Activated T-cell treated with anti-CD3 and anti-CD28 coated beads, Interleukin-2, amount 50 U/mL, for 24 hours (primary cell): Measurements from ENCODE around the gene ULBP3.
A peak's percentile ranks its signal among the peaks of the same experiment; 100 is the strongest.

Source experiments
- DNase-seq: peaks from one replicate; pipeline ENCODE4 v3.0.0-alpha.2; 2020
- H3K27ac Mint-ChIP-seq: 2 replicates; pipeline ENCODE4 v1.8.0; 2020; ENCODE audit warnings: mild to moderate bottlenecking, mixed read lengths
- H3K27me3 Mint-ChIP-seq: 2 replicates; pipeline ENCODE4 v1.8.0; 2020; ENCODE audit warnings: mixed read lengths
- H3K36me3 Mint-ChIP-seq: 2 replicates; pipeline ENCODE4 v1.8.0; 2020; ENCODE audit warnings: low read depth, mixed read lengths
- H3K4me1 Mint-ChIP-seq: 2 replicates; pipeline ENCODE4 v1.8.0; 2020; ENCODE audit warnings: low read depth, mixed read lengths
- H3K4me3 Mint-ChIP-seq: 2 replicates; pipeline ENCODE4 v1.8.0; 2020; ENCODE audit warnings: mild to moderate bottlenecking, moderate library complexity, mixed read lengths
- H3K9me3 Mint-ChIP-seq: 2 replicates; pipeline ENCODE4 v1.8.0; 2020; ENCODE audit warnings: mixed read lengths

ULBP3 gene

GRCh38 chr6:150043096-150043495, 25.8 kb downstream of the ULBP3 start:
- Mint-ChIP-seq H3K36me3 (no peaks in the 10 kb centered on the region), H3K27ac (no peak overlapping the region), H3K4me1 (peaks cover 7% of the 10 kb centered on the region), H3K9me3 (no peaks in the 10 kb centered on the region), H3K4me3 (no peak overlapping the region), H3K27me3 (peaks cover 79% of the 10 kb centered on the region)
- DNase-seq: no peak

GRCh38 chr6:150038202-150039062, 30.5 kb downstream of the ULBP3 start:
- no peaks in the 10 kb centered on the region for H3K9me3 Mint-ChIP-seq
- peaks cover 16% of the 10 kb centered on the region for H3K4me1 Mint-ChIP-seq
- H3K27ac Mint-ChIP-seq: no peak overlapping the region
- no peak overlapping the region for H3K4me3 Mint-ChIP-seq
- DNase-seq: no peak
- H3K27me3 Mint-ChIP-seq: peaks cover 87% of the 10 kb centered on the region
- no peaks in the 10 kb centered on the region for H3K36me3 Mint-ChIP-seq

- H3K27ac Mint-ChIP-seq: no peak overlapping the region
- peak overlapping the region; percentile 64 for H3K4me3 Mint-ChIP-seq
- no peaks in the 10 kb centered on the region for H3K36me3 Mint-ChIP-seq
- peaks cover 16% of the 10 kb centered on the region for H3K4me1 Mint-ChIP-seq
- DNase-seq: no peak
- no peaks in the 10 kb centered on the region for H3K9me3 Mint-ChIP-seq
- H3K27me3 Mint-ChIP-seq: peaks cover 87% of the 10 kb centered on the region
Measured at GRCh38 chr6:150037526-150038201, 31.3 kb downstream of the ULBP3 start.

GRCh38 chr6:150036081-150036480, 32.8 kb downstream of the ULBP3 start:
- H3K4me1 Mint-ChIP-seq: peaks cover 16% of the 10 kb centered on the region
- H3K36me3 Mint-ChIP-seq: no peaks in the 10 kb centered on the region
- H3K27me3 Mint-ChIP-seq: peaks cover 73% of the 10 kb centered on the region
- no peak for DNase-seq
- H3K4me3 Mint-ChIP-seq: no peak overlapping the region
- no peaks in the 10 kb centered on the region for H3K9me3 Mint-ChIP-seq
- H3K27ac Mint-ChIP-seq: no peak overlapping the region

GRCh38 chr6:150033207-150033771, 35.6 kb downstream of the ULBP3 start:
- Mint-ChIP-seq H3K9me3 (no peaks in the 10 kb centered on the region), H3K27ac (no peak overlapping the region), H3K36me3 (no peaks in the 10 kb centered on the region), H3K4me1 (peaks cover 19% of the 10 kb centered on the region), H3K27me3 (peaks cover 62% of the 10 kb centered on the region), H3K4me3 (no peak overlapping the region)
- no peak for DNase-seq

- Mint-ChIP-seq H3K4me3 (no peak overlapping the region), H3K27ac (no peak overlapping the region), H3K27me3 (peaks cover 63% of the 10 kb centered on the region), H3K9me3 (no peaks in the 10 kb centered on the region), H3K36me3 (no peaks in the 10 kb centered on the region), H3K4me1 (peaks cover 19% of the 10 kb centered on the region)
- DNase-seq: no peak
Measured at GRCh38 chr6:150032598-150032997, 36.3 kb downstream of the ULBP3 start.

GRCh38 chr6:150030611-150031010, 38.3 kb downstream of the ULBP3 start:
- DNase-seq: no peak
- H3K9me3 Mint-ChIP-seq: no peaks in the 10 kb centered on the region
- H3K4me3 Mint-ChIP-seq: no peak overlapping the region
- H3K27me3 Mint-ChIP-seq: peaks cover 63% of the 10 kb centered on the region
- no peak overlapping the region for H3K27ac Mint-ChIP-seq
- H3K36me3 Mint-ChIP-seq: no peaks in the 10 kb centered on the region
- H3K4me1 Mint-ChIP-seq: peaks cover 12% of the 10 kb centered on the region

GRCh38 chr6:150029749-150030148, 39.2 kb downstream of the ULBP3 start:
- Mint-ChIP-seq H3K4me1 (peaks cover 18% of the 10 kb centered on the region), H3K36me3 (no peaks in the 10 kb centered on the region), H3K4me3 (no peak overlapping the region), H3K27ac (no peak overlapping the region), H3K9me3 (no peaks in the 10 kb centered on the region), H3K27me3 (peaks cover 63% of the 10 kb centered on the region)
- no peak for DNase-seq

- no peaks in the 10 kb centered on the region for H3K36me3 Mint-ChIP-seq
- H3K4me3 Mint-ChIP-seq: no peak overlapping the region
- H3K9me3 Mint-ChIP-seq: no peaks in the 10 kb centered on the region
- H3K4me1 Mint-ChIP-seq: peaks cover 21% of the 10 kb centered on the region
- peaks cover 64% of the 10 kb centered on the region for H3K27me3 Mint-ChIP-seq
- DNase-seq: no peak
- no peak overlapping the region for H3K27ac Mint-ChIP-seq
Measured at GRCh38 chr6:150029276-150029675, 39.6 kb downstream of the ULBP3 start.

GRCh38 chr6:150028799-150029198, 40.1 kb downstream of the ULBP3 start:
- Mint-ChIP-seq H3K9me3 (no peaks in the 10 kb centered on the region), H3K4me1 (peaks cover 21% of the 10 kb centered on the region), H3K4me3 (no peak overlapping the region), H3K27me3 (peaks cover 67% of the 10 kb centered on the region), H3K27ac (no peak overlapping the region), H3K36me3 (no peaks in the 10 kb centered on the region)
- DNase-seq: no peak

GRCh38 chr6:150027806-150028565, 40.9 kb downstream of the ULBP3 start:
- no peak overlapping the region for H3K27ac Mint-ChIP-seq
- DNase-seq: no peak

GRCh38 chr6:150026976-150027805, 41.7 kb downstream of the ULBP3 start:
- Mint-ChIP-seq H3K36me3 (no peaks in the 10 kb centered on the region), H3K9me3 (no peaks in the 10 kb centered on the region), H3K27ac (no peak overlapping the region), H3K27me3 (peaks cover 70% of the 10 kb centered on the region), H3K4me1 (peaks cover 21% of the 10 kb centered on the region), H3K4me3 (no peak overlapping the region)
- no peak for DNase-seq

More at GRCh38 chr6:150027806-150028565, 40.9 kb downstream of the ULBP3 start:
- Mint-ChIP-seq H3K9me3 (no peaks in the 10 kb centered on the region), H3K4me3 (no peak overlapping the region), H3K27me3 (peaks cover 72% of the 10 kb centered on the region), H3K36me3 (no peaks in the 10 kb centered on the region), H3K4me1 (peaks cover 21% of the 10 kb centered on the region)

- Mint-ChIP-seq H3K9me3 (no peaks in the 10 kb centered on the region), H3K27me3 (peaks cover 82% of the 10 kb centered on the region), H3K36me3 (no peaks in the 10 kb centered on the region), H3K27ac (no peak within 1 kb of the TSS), H3K4me3 (no peak within 1 kb of the TSS), H3K4me1 (peaks cover 21% of the 10 kb centered on the region)
- peak; percentile 51 for DNase-seq
Measured at GRCh38 chr6:150025201-150025917, 43.6 kb downstream of the ULBP3 start, which contains the start of gene RAET1L. RAET1L (minus strand) TSS chr6:150025532; CDS start chr6:150025471, 61 bp downstream.
